Measurements from ENCODE around the gene SPG21. TPM values are rescaled to one million over a fixed set of nuclear protein-coding genes. Genes with fewer than 3 reads are reported as not detected.

The SPG21 gene
- total RNA-seq, 1 experiment from 2014 or later, result 66.6 TPM

- no peak overlapping the region for H3K56ac ChIP-seq (ENCODE audit: insufficient read length, low read depth, low read length)
- no peak overlapping the region for H2BK5ac ChIP-seq (ENCODE audit: insufficient read length, low read length)
- peak overlapping the region in 2 of 3 experiments; percentile 62 to 64; a peak in 2 of 7 replicates for H3K27ac Mint-ChIP-seq
- no peak overlapping the region for H2BK20ac ChIP-seq (ENCODE audit: low read depth, low read length, poor library complexity, severe bottlenecking)
- peaks cover 0 to 4% (median 2%) of the 10 kb centered on the region in 3 experiments; a peak in 1 of 7 replicates for H3K36me3 Mint-ChIP-seq (ENCODE audit: insufficient read depth in 1 of 3, low read depth in 3 of 3)
- H2BK12ac ChIP-seq (ENCODE audit: insufficient read length, low read depth, low read length), result no peak overlapping the region
- no peak overlapping the region for H4K5ac ChIP-seq (ENCODE audit: insufficient read length, low read depth, low read length)
- no peak overlapping the region for H4K91ac ChIP-seq (ENCODE audit: insufficient read length, low read depth, low read length)
- H3K23me2 ChIP-seq (ENCODE audit: insufficient read length, low read depth, low read length, poor library complexity, severe bottlenecking), result peaks cover 10% of the 10 kb centered on the region
- no peak for TF ChIP-seq CTCF (conservative IDR thresholded peaks at IDR 0.05)
- peak; percentile 47 for DNase-seq
- H3K4me2 ChIP-seq (ENCODE audit: insufficient read depth, insufficient read length, low read length), result no peak overlapping the region
- no peak overlapping the region for H2AFZ ChIP-seq (ENCODE audit: low read length)
- peaks cover 43% of the 10 kb centered on the region for H3K27me3 Mint-ChIP-seq (ENCODE audit: low read depth)
- peak overlapping the region; percentile 66 for H3K18ac ChIP-seq (ENCODE audit: insufficient read length, low read depth, low read length)
- no peak overlapping the region for H3K4ac ChIP-seq (ENCODE audit: low read depth, low read length)
- 0 out of 2 replicates have a peak overlapping the region, but pooled peaks have one; percentile 4 for H3K14ac ChIP-seq (ENCODE audit: insufficient read depth, low read length)
- H3K4me3 Mint-ChIP-seq, result peak overlapping the region in 1 of 2 experiments; percentile 53; a peak in 1 of 5 replicates
- H3K9me3 ChIP-seq (ENCODE audit: control insufficient read depth, low read depth, low read length), result no peaks in the 10 kb centered on the region
- no CpG with 5 or more reads among the region's 13 CpGs for WGBS (ENCODE audit: extremely low coverage, insufficient read length, low lambda C conversion rate)
- no peak overlapping the region for H2BK120ac ChIP-seq (ENCODE audit: low read depth, low read length, poor library complexity, severe bottlenecking)
- no peak overlapping the region for H3K27ac ChIP-seq (ENCODE audit: insufficient read length, low read depth, low read length)
- H3K27me3 ChIP-seq (ENCODE audit: insufficient read depth, low read length), result no peaks in the 10 kb centered on the region; the same call in 1 of the 2 replicates
- peaks cover 46 to 60% of the 10 kb centered on the region in 2 experiments for H3K4me1 Mint-ChIP-seq
- H2BK15ac ChIP-seq (ENCODE audit: low read depth, low read length), result no peak overlapping the region
- H3K9ac ChIP-seq (ENCODE audit: extremely low read depth, insufficient read length, low read length), result no peak overlapping the region
- H3T11ph ChIP-seq (ENCODE audit: low read length), result no peak overlapping the region
- no peaks in the 10 kb centered on the region for H3K79me1 ChIP-seq (ENCODE audit: insufficient read depth, low read depth, low read length, poor library complexity, severe bottlenecking)
- H4K20me1 ChIP-seq (ENCODE audit: control insufficient read depth, insufficient read depth, insufficient read length), result no peaks in the 10 kb centered on the region
- no peaks in the 10 kb centered on the region for H3K9me3 Mint-ChIP-seq
- H2AK5ac ChIP-seq (ENCODE audit: insufficient read length, low read length), result no peak overlapping the region
- H3K79me2 ChIP-seq (ENCODE audit: insufficient read depth, low read length), result no peaks in the 10 kb centered on the region
- H3K23ac ChIP-seq (ENCODE audit: insufficient read length, low read depth, low read length), result no peak overlapping the region
- peaks cover 10% of the 10 kb centered on the region; the same call in 1 of the 2 replicates for H3K4me1 ChIP-seq (ENCODE audit: insufficient read depth, low read length)
- H4K8ac ChIP-seq (replicated peaks; ENCODE audit: insufficient read length, low read depth, low read length), result no peak overlapping the region
Measured at GRCh38 chr15:64915518-64916227, 74.0 kb downstream of the SPG21 start.

Other genes with a start within 250 kb of the SPG21 start
- gene RBPMS2, start 214.3 kb downstream of the SPG21 start, total RNA-seq (2021), result 181 and 185 TPM in 2 replicates
- gene PIF1, start 164.3 kb downstream of the SPG21 start, total RNA-seq (2021), result 64.0 and 74.4 TPM in 2 replicates
- 16.6 and 18.1 TPM in 2 replicates for gene PLEKHO2, start 148.0 kb downstream of the SPG21 start, total RNA-seq (2021)
- 3.7 TPM in 2 replicates for gene ANKDD1A, start 78.0 kb downstream of the SPG21 start, total RNA-seq (2021)
- gene MTFMT, start 39.7 kb upstream of the SPG21 start, total RNA-seq (2021), result 13.2 and 16.0 TPM in 2 replicates
- gene SLC51B, start 55.5 kb upstream of the SPG21 start, total RNA-seq (2021), result not detected in 2 replicates
- gene RASL12, start 78.1 kb upstream of the SPG21 start, total RNA-seq (2021), result 7.5 and 7.7 TPM in 2 replicates
- not detected in 2 replicates for gene KBTBD13, start 86.8 kb upstream of the SPG21 start, total RNA-seq (2021)
- 2.6 and 3.0 TPM in 2 replicates for gene UBAP1L, start 125.3 kb upstream of the SPG21 start, total RNA-seq (2021)
- gene PDCD7, start 143.9 kb upstream of the SPG21 start, total RNA-seq (2021), result 35.2 and 38.1 TPM in 2 replicates
- 53.8 and 55.8 TPM in 2 replicates for gene CLPX, start 195.4 kb upstream of the SPG21 start, total RNA-seq (2021)
- 0.04 TPM in 1 of 2 replicates, not detected in the other for gene CILP, start 221.6 kb upstream of the SPG21 start, total RNA-seq (2021)